ENCODE results near the gene PIPOX. TPM values are rescaled to one million over a fixed set of nuclear protein-coding genes. Genes with fewer than 3 reads are reported as not detected.

The PIPOX gene
- polyA plus RNA-seq, 2 donors, result 0.41 to 0.48 TPM

DNA sequence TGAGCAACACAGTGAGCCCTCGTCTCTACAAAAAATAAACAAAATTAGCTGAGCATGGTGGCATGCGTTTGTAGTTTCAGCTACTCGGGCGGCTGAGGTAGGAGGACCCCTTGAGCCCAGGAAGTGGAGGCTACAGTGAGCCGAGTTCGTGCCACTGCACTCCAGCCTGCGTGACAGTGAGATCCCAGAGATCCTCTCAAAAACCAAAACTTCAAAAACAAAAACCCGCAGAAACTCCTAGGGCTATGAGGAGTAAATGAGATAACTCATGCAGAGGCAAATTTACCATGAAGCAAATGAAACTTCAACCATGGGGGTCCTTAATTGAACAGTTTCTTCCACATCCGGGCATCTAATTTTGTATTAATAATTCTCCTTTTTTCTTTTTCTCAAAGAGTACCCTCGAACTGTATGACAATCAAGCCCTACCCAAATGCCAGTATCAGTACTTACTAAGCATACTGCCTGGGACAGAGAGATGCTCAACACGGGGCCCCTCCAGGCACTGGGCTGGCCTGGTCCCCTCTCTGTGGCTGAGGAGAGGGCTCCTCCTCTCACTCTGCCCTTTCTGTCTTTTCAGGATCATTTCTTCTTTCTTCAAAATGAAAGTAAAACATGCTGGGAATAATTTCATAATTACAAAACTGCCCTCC lies 789 bp upstream of the PIPOX start:
- peaks cover 4 to 5% of the 10 kb centered on the region in 2 donors for H3K4me1 ChIP-seq (ENCODE audit: control insufficient read depth in 2 of 2, insufficient read depth in 2 of 2, low read length in 1 of 2)
- H3K4me3 ChIP-seq (ENCODE audit: low read depth in 1 of 2, low read length in 2 of 2), result no peak overlapping the region
- H3K9me3 ChIP-seq (ENCODE audit: control insufficient read depth in 2 of 2, insufficient read depth in 1 of 2, low read depth in 1 of 2, low read length in 1 of 2), result no peaks in the 10 kb centered on the region
- 80 to 84% methylated on average over 11 of the region's 11 CpGs for WGBS, 2 donors
- no peaks in the 10 kb centered on the region for H3K27me3 ChIP-seq (ENCODE audit: control insufficient read depth in 1 of 2, insufficient read depth in 2 of 2, low read length in 2 of 2)
- H3K27ac ChIP-seq (ENCODE audit: low read depth in 2 of 2, low read length in 1 of 2), result no peak overlapping the region
- H3K36me3 ChIP-seq (ENCODE audit: control insufficient read depth in 2 of 2, insufficient read depth in 2 of 2, low read length in 1 of 2), result no peaks in the 10 kb centered on the region

DNA sequence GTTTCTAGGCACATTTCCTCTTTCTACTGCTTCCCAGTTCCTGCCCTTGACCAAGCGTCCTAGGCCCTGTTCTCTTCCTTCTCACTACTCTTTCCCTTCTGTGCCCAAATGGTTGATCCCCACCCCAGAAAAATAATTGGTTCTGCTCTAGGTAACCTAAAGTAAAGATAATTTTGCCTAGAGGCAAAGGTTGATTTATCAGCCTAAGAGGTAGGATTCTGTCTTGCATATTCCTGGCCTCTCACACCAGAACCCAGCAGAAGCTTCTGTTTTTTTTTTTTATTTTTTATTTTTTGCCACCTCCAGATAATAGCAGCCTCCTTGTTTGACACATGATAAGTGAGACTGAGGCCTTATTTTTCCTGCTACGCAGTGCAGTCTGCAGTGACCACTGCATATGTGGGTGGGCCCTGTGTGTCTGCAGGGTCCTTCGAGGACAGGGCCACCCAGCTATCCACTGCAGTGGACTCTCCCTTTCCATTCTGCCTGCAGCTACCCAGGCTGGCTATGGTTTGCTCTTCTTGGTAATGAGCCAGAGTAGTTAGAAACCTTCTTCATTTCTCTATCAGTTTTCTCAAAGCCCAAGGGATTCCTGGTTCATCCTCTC lies 701 bp downstream of the PIPOX start:
- Histone ChIP-seq H3K27me3 (ENCODE audit: control insufficient read depth in 1 of 2, insufficient read depth in 2 of 2, low read length in 2 of 2) (no peaks in the 10 kb centered on the region), H3K9me3 (ENCODE audit: control insufficient read depth in 2 of 2, insufficient read depth in 1 of 2, low read depth in 1 of 2, low read length in 1 of 2) (no peaks in the 10 kb centered on the region), H3K27ac (ENCODE audit: low read depth in 2 of 2, low read length in 1 of 2) (no peak overlapping the region), H3K36me3 (ENCODE audit: control insufficient read depth in 2 of 2, insufficient read depth in 2 of 2, low read length in 1 of 2) (no peaks in the 10 kb centered on the region), H3K4me1 (ENCODE audit: control insufficient read depth in 2 of 2, insufficient read depth in 2 of 2, low read length in 1 of 2) (peaks cover 4 to 5% of the 10 kb centered on the region in 2 donors), H3K4me3 (ENCODE audit: low read depth in 1 of 2, low read length in 2 of 2) (no peak overlapping the region)
- WGBS, 2 donors, result 87 to 93% methylated on average over 3 of the region's 3 CpGs

GRCh38 chr17:29045026-29045425 lies 2.1 kb downstream of the PIPOX start:
- no peak overlapping the region for H3K4me3 ChIP-seq (ENCODE audit: low read depth in 1 of 2, low read length in 2 of 2)
- H3K4me1 ChIP-seq (ENCODE audit: control insufficient read depth in 2 of 2, insufficient read depth in 2 of 2, low read length in 1 of 2), result peaks cover 4 to 5% of the 10 kb centered on the region in 2 donors
- no peaks in the 10 kb centered on the region for H3K27me3 ChIP-seq (ENCODE audit: control insufficient read depth in 1 of 2, insufficient read depth in 2 of 2, low read length in 2 of 2)
- H3K27ac ChIP-seq (ENCODE audit: low read depth in 2 of 2, low read length in 1 of 2), result no peak overlapping the region
- H3K36me3 ChIP-seq (ENCODE audit: control insufficient read depth in 2 of 2, insufficient read depth in 2 of 2, low read length in 1 of 2), result no peaks in the 10 kb centered on the region
- 90 to 96% methylated on average over 4 of the region's 4 CpGs for WGBS, 2 donors
- H3K9me3 ChIP-seq (ENCODE audit: control insufficient read depth in 2 of 2, insufficient read depth in 1 of 2, low read depth in 1 of 2, low read length in 1 of 2), result no peaks in the 10 kb centered on the region

- Histone ChIP-seq H3K4me3 (ENCODE audit: low read depth in 1 of 2, low read length in 2 of 2) (no peak overlapping the region), H3K9me3 (ENCODE audit: control insufficient read depth in 2 of 2, insufficient read depth in 1 of 2, low read depth in 1 of 2, low read length in 1 of 2) (no peaks in the 10 kb centered on the region), H3K27me3 (ENCODE audit: control insufficient read depth in 1 of 2, insufficient read depth in 2 of 2, low read length in 2 of 2) (no peaks in the 10 kb centered on the region), H3K36me3 (ENCODE audit: control insufficient read depth in 2 of 2, insufficient read depth in 2 of 2, low read length in 1 of 2) (no peaks in the 10 kb centered on the region), H3K4me1 (ENCODE audit: control insufficient read depth in 2 of 2, insufficient read depth in 2 of 2, low read length in 1 of 2) (peaks cover 4 to 5% of the 10 kb centered on the region in 2 donors), H3K27ac (ENCODE audit: low read depth in 2 of 2, low read length in 1 of 2) (no peak overlapping the region)
- 79 to 80% methylated on average over 7 of the region's 7 CpGs for WGBS, 2 donors
Measured at GRCh38 chr17:29045734-29046472, 3.0 kb downstream of the PIPOX start.

GRCh38 chr17:29046473-29046839 lies 3.5 kb downstream of the PIPOX start:
- Histone ChIP-seq H3K36me3 (ENCODE audit: control insufficient read depth in 2 of 2, insufficient read depth in 2 of 2, low read length in 1 of 2) (no peaks in the 10 kb centered on the region), H3K27me3 (ENCODE audit: control insufficient read depth in 1 of 2, insufficient read depth in 2 of 2, low read length in 2 of 2) (no peaks in the 10 kb centered on the region), H3K9me3 (ENCODE audit: control insufficient read depth in 2 of 2, insufficient read depth in 1 of 2, low read depth in 1 of 2, low read length in 1 of 2) (no peaks in the 10 kb centered on the region), H3K4me1 (ENCODE audit: control insufficient read depth in 2 of 2, insufficient read depth in 2 of 2, low read length in 1 of 2) (peaks cover 4 to 5% of the 10 kb centered on the region in 2 donors), H3K4me3 (ENCODE audit: low read depth in 1 of 2, low read length in 2 of 2) (no peak overlapping the region), H3K27ac (ENCODE audit: low read depth in 2 of 2, low read length in 1 of 2) (no peak overlapping the region)
- WGBS, 2 donors, result 72 to 77% methylated on average over 5 of the region's 5 CpGs

DNA sequence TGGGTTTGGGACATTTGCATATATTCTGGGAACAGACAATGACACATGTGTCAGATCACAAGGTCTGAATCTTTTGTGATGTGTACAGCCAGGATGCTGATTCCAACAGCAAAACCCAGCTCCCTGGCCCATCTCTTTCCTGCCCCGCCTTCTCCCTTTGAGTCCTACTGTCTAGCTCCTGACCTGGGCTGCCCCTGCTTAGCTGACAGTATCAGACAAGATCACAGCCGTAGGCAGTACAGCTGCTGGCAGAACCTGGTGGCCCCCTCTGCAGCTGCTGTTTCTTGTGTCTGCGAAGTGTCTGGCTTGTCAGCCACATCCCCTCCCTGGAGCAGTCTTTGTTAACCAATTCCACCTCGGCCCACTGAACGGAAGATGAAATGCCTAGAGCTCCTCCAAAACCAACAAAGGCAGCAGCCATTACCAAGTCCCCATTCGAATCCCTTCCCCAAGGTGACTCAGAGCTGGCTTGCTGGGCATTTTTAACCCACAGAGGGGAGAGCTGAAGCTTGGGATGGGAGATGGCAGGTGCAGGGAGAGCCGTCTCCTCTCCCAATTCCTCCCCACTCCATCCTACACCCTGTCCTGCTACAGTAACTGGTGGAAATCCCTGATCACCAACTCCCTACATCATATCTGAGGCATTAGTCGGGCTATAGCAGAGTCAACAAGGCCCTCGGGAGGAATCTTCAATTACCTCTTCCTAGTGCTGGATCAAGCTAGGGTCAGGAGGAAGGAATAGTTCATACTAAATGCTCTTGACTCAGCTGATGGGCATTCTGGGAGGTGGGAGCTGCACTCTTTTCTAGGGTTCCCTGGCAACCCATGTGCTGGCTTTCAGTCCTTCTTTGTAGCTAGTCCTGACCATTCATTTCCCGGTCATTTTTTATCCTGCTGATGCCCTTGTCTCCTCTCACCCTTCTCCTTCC lies 5.8 kb downstream of the PIPOX start:
- H3K27ac ChIP-seq (ENCODE audit: low read depth in 2 of 2, low read length in 1 of 2), result no peak overlapping the region
- H3K9me3 ChIP-seq (ENCODE audit: control insufficient read depth in 2 of 2, insufficient read depth in 1 of 2, low read depth in 1 of 2, low read length in 1 of 2), result no peaks in the 10 kb centered on the region
- H3K4me1 ChIP-seq (ENCODE audit: control insufficient read depth in 2 of 2, insufficient read depth in 2 of 2, low read length in 1 of 2), result no peaks in the 10 kb centered on the region
- no peaks in the 10 kb centered on the region for H3K36me3 ChIP-seq (ENCODE audit: control insufficient read depth in 2 of 2, insufficient read depth in 2 of 2, low read length in 1 of 2)
- 55 to 60% methylated on average over 10 of the region's 10 CpGs for WGBS, 2 donors
- H3K27me3 ChIP-seq (ENCODE audit: control insufficient read depth in 1 of 2, insufficient read depth in 2 of 2, low read length in 2 of 2), result no peaks in the 10 kb centered on the region
- H3K4me3 ChIP-seq (ENCODE audit: low read depth in 1 of 2, low read length in 2 of 2), result no peak overlapping the region

DNA sequence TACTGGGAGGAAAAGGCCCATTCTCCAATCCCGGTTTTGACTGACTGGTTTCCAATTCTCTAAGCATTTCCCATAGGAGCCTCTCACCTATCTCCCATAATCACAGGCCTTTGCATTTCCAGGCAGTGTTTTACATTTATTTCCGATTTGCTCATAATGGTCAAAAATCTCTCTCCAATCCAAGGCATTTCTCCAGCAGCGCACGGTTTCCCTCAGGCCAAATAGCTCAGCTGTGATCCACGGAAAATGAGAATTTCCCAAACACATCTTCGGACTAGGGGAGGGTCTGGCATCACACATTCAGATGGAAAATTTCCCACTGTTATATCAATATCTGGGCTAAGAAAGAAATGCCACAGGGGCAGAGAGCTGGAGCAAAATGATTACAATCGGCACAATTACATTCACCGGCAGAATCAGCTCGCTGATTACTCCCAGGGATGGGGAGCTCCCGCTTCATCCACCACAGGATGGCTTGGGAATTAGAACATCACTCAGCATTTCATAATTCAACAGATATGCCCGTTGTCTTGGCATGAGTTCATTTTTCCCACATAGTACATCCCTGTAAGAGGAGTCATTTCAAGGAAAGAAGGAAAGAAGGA lies 6.7 kb downstream of the PIPOX start:
- no peak overlapping the region for H3K4me3 ChIP-seq (ENCODE audit: low read depth in 1 of 2, low read length in 2 of 2)
- no peaks in the 10 kb centered on the region for H3K27me3 ChIP-seq (ENCODE audit: control insufficient read depth in 1 of 2, insufficient read depth in 2 of 2, low read length in 2 of 2)
- no peaks in the 10 kb centered on the region for H3K4me1 ChIP-seq (ENCODE audit: control insufficient read depth in 2 of 2, insufficient read depth in 2 of 2, low read length in 1 of 2)
- H3K27ac ChIP-seq (ENCODE audit: low read depth in 2 of 2, low read length in 1 of 2), result no peak overlapping the region
- WGBS, 2 donors, result 86 to 87% methylated on average over 11 of the region's 11 CpGs
- H3K36me3 ChIP-seq (ENCODE audit: control insufficient read depth in 2 of 2, insufficient read depth in 2 of 2, low read length in 1 of 2), result no peaks in the 10 kb centered on the region
- no peaks in the 10 kb centered on the region for H3K9me3 ChIP-seq (ENCODE audit: control insufficient read depth in 2 of 2, insufficient read depth in 1 of 2, low read depth in 1 of 2, low read length in 1 of 2)

DNA sequence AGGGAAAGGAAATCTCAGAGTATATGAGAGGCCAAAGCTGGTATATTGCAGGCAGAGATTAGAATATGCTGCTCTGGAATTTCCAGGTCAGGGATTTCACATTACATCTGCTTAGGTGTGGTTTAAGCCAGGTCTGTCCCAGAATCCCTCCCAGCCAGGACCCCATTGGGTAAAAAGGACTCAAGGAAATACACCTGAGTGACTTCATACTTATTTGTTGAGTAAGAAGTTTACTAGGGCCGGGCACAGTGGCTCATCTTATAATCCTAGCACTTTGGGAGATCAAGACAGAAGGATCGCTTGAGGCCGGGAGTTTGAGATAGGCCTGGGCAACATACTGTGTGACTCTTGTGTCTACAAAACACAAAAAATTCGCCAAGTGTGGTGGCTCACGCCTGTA lies 7.2 kb downstream of the PIPOX start:
- Histone ChIP-seq H3K9me3 (ENCODE audit: control insufficient read depth in 2 of 2, insufficient read depth in 1 of 2, low read depth in 1 of 2, low read length in 1 of 2) (no peaks in the 10 kb centered on the region), H3K27ac (ENCODE audit: low read depth in 2 of 2, low read length in 1 of 2) (no peak overlapping the region), H3K36me3 (ENCODE audit: control insufficient read depth in 2 of 2, insufficient read depth in 2 of 2, low read length in 1 of 2) (no peaks in the 10 kb centered on the region), H3K4me1 (ENCODE audit: control insufficient read depth in 2 of 2, insufficient read depth in 2 of 2, low read length in 1 of 2) (no peaks in the 10 kb centered on the region), H3K27me3 (ENCODE audit: control insufficient read depth in 1 of 2, insufficient read depth in 2 of 2, low read length in 2 of 2) (no peaks in the 10 kb centered on the region), H3K4me3 (ENCODE audit: low read depth in 1 of 2, low read length in 2 of 2) (no peak overlapping the region)
- WGBS, 2 donors, result 85 to 88% methylated on average over 5 of the region's 5 CpGs

DNA sequence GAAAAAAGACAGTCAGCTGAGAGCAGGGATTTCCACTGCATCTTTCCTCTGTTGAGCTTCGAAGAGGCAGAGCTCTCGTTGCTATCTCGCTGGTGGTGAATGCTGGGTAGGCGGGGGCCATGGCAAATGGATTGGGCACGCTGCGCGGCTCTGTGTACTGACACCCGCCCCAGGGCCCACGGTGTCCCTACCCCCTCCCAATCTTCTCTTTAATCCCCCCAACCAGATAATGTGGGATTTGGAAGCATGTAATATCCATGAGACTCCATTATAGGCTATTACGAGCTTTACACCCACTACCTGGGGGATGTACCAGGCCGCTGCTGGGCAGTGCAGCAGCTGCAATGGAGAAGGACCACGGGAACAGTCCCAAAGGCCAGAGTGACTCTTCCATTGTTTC lies 8.3 kb downstream of the PIPOX start:
- no peaks in the 10 kb centered on the region for H3K36me3 ChIP-seq (ENCODE audit: control insufficient read depth in 2 of 2, insufficient read depth in 2 of 2, low read length in 1 of 2)
- no peaks in the 10 kb centered on the region for H3K4me1 ChIP-seq (ENCODE audit: control insufficient read depth in 2 of 2, insufficient read depth in 2 of 2, low read length in 1 of 2)
- no peak overlapping the region for H3K4me3 ChIP-seq (ENCODE audit: low read depth in 1 of 2, low read length in 2 of 2)
- H3K27me3 ChIP-seq (ENCODE audit: control insufficient read depth in 1 of 2, insufficient read depth in 2 of 2, low read length in 2 of 2), result no peaks in the 10 kb centered on the region
- H3K27ac ChIP-seq (ENCODE audit: low read depth in 2 of 2, low read length in 1 of 2), result no peak overlapping the region
- 86 to 90% methylated on average over 12 of the region's 12 CpGs for WGBS, 2 donors
- H3K9me3 ChIP-seq (ENCODE audit: control insufficient read depth in 2 of 2, insufficient read depth in 1 of 2, low read depth in 1 of 2, low read length in 1 of 2), result no peaks in the 10 kb centered on the region
